Thoracic aorta (tissue), 2 donors: ENCODE measurements around the gene CASP2. TPM values are rescaled to one million over a fixed set of nuclear protein-coding genes. Genes with fewer than 3 reads are reported as not detected.

Experiments
- ATAC-seq: fragments of 150-250 bp; one replicate; pipeline ENCODE4 v1.8.0; 2017; ENCODE audit warnings: low read depth; ENCODE audit not compliant: insufficient number of reproducible peaks, low FRiP score
- DNase-seq: peaks from one replicate; pipeline ENCODE4 v3.0.0-alpha.2; 2020; ENCODE audit warnings: low spot score
- H3K27ac ChIP-seq, 2 donors: fragments of 200-600 bp; sonication (generic); 1 replicate in 1 of 2; 2 replicates in 1 of 2; pipeline ENCODE4 v1.5.1; 2016; ENCODE audit warnings: mild to moderate bottlenecking in 2 of 2, moderate library complexity in 2 of 2
- H3K27me3 ChIP-seq: fragments of 200-600 bp; sonication (generic); replicated peaks from 2 replicates; pipeline ENCODE4 v1.6.0; 2016; ENCODE audit warnings: mild to moderate bottlenecking; ENCODE audit not compliant: insufficient read depth
- H3K36me3 ChIP-seq: fragments of 200-600 bp; sonication (generic); one replicate; pipeline ENCODE4 v1.5.1; 2016
- H3K4me1 ChIP-seq, 2 donors: fragments of 200-600 bp; sonication (generic); 1 replicate in 1 of 2; 2 replicates in 1 of 2; pipeline versions ENCODE4 v1.5.1 to v1.6.0; 2016; ENCODE audit warnings: low read depth in 2 of 2, mild to moderate bottlenecking in 1 of 2; ENCODE audit not compliant: control insufficient read depth in 1 of 2
- H3K4me3 ChIP-seq: fragments of 200-600 bp; sonication (generic); 2 replicates; pipeline ENCODE4 v1.5.1; 2016; ENCODE audit warnings: mild to moderate bottlenecking
- H3K9me3 ChIP-seq: fragments of 200-600 bp; sonication (generic); 2 replicates; pipeline ENCODE4 v1.5.1; 2016
- total RNA-seq, 2 donors: library from RNA; depleted of rRNA; stranded (reverse); fragments of >200 nt; gene quantifications; one replicate each; pipeline versions ENCODE4 v1.1.0 to v1.2.3, GENCODE V29; 2016
- TF ChIP-seq, protein P1 (sequence below): fragments of 200-600 bp; sonication (generic); IDR thresholded peaks from one replicate; pipeline ENCODE4 v1.5.1; 2019; ENCODE audit warnings: antibody characterized with exemption

Gene CASP2
- total RNA-seq, 2 donors from 2014 or later, result 12.3 to 13.4 TPM

DNA sequence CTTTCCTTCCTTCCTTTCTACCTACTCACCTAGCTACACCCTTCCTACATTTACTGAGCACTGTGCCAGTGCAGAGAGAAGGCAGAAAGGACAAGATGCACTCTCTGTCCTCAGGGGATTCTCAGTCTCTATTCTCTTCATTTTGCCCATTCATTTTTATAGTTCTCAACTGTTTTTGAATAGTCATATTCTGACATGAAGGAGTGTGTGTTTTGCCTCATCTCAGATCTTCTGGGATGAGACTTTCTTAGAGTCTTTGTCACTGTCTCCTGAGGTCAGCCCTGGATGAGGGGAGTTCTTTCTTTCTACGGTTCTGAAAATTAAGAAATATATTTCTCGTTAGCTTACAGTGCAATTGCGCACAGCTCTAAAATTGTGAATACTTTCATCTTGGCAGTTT lies 49.1 kb downstream of the CASP2 start:
- DNase-seq (no peak), ATAC-seq (no peak)
- Histone ChIP-seq H3K27me3 (no peaks in the 10 kb centered on the region), H3K4me3 (no peak overlapping the region), H3K9me3 (no peaks in the 10 kb centered on the region), H3K4me1 (no peaks in the 10 kb centered on the region), H3K36me3 (no peaks in the 10 kb centered on the region), H3K27ac (no peak overlapping the region)
- TF ChIP-seq, protein P1, sequence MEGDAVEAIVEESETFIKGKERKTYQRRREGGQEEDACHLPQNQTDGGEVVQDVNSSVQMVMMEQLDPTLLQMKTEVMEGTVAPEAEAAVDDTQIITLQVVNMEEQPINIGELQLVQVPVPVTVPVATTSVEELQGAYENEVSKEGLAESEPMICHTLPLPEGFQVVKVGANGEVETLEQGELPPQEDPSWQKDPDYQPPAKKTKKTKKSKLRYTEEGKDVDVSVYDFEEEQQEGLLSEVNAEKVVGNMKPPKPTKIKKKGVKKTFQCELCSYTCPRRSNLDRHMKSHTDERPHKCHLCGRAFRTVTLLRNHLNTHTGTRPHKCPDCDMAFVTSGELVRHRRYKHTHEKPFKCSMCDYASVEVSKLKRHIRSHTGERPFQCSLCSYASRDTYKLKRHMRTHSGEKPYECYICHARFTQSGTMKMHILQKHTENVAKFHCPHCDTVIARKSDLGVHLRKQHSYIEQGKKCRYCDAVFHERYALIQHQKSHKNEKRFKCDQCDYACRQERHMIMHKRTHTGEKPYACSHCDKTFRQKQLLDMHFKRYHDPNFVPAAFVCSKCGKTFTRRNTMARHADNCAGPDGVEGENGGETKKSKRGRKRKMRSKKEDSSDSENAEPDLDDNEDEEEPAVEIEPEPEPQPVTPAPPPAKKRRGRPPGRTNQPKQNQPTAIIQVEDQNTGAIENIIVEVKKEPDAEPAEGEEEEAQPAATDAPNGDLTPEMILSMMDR, result no peak

DNA sequence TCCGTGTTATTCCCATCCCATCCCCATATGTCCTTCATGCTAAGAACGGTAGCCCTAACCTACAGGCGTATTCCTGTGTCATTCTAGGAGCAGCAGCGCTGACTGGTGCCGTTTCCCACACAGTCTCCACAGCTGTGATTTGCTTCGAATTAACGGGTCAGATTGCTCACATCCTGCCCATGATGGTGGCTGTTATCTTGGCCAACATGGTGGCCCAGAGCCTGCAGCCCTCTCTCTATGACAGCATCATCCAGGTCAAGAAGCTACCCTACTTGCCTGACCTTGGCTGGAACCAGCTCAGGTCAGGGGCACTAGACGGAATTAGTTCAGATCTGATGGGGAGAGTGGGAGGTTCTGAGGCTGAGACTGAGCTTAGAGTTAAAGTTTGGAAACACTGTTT lies 53.7 kb downstream of the CASP2 start:
- no peak for ATAC-seq
- Histone ChIP-seq H3K27me3 (no peaks in the 10 kb centered on the region), H3K9me3 (no peaks in the 10 kb centered on the region), H3K36me3 (no peaks in the 10 kb centered on the region), H3K27ac (no peak overlapping the region), H3K4me1 (peaks cover 0 to 6% of the 10 kb centered on the region in 2 donors), H3K4me3 (no peak overlapping the region)
- TF ChIP-seq, protein P1, result no peak
- DNase-seq, result no peak

DNA sequence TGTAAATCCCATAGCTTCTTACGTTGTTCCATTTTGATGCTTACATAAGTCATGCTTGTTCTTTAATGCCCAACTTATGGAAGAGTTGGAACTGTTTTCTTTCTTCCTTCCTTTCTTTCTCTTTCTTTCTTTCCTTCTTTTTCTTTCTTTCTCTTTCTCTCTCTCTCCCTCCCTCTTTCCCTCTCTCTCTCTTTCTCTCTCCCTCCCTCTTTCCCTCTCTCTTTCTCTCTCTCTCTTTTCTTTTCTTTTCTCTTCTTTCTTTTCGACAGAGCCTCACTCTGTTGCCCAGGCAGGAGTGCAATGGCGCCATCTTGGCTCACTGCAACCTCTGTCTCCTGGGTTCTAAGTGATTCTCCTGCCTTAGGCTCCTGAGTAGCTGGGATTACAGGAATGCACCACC lies 55.4 kb downstream of the CASP2 start:
- Histone ChIP-seq H3K9me3 (no peaks in the 10 kb centered on the region), H3K4me1 (peaks cover 0 to 6% of the 10 kb centered on the region in 2 donors), H3K36me3 (no peaks in the 10 kb centered on the region), H3K27me3 (no peaks in the 10 kb centered on the region), H3K4me3 (no peak overlapping the region), H3K27ac (no peak overlapping the region)
- TF ChIP-seq, protein P1, result no peak
- no peak for ATAC-seq
- no peak for DNase-seq

DNA sequence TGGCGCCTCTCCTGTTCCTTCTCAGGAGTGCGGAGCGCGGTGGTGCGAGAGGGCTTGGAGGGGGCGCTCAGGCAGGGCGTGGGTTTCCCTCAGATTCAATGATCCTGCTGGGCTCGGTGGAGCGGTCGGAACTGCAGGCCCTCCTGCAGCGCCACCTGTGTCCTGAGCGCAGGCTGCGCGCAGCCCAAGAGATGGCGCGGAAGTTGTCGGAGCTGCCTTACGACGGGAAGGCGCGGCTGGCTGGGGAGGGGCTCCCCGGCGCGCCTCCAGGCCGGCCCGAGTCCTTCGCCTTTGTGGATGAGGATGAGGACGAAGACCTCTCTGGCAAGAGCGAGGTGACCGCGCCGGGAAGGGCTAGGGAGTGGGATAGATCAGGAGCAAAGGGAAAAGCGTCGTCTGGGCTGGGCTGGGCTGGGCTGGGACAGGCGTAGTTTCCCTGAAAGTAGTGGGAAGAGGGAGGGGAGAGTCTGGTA lies 57.3 kb downstream of the CASP2 start:
- H3K27ac ChIP-seq, result no peak overlapping the region
- peaks cover 0 to 6% of the 10 kb centered on the region in 2 donors for H3K4me1 ChIP-seq
- ATAC-seq (no peak), DNase-seq (no peak)
- no peaks in the 10 kb centered on the region for H3K27me3 ChIP-seq
- H3K36me3 ChIP-seq, result no peaks in the 10 kb centered on the region
- H3K4me3 ChIP-seq, result peak overlapping the region; percentile 41
- no peaks in the 10 kb centered on the region for H3K9me3 ChIP-seq
- TF ChIP-seq, protein P1, result peak; percentile 30

DNA sequence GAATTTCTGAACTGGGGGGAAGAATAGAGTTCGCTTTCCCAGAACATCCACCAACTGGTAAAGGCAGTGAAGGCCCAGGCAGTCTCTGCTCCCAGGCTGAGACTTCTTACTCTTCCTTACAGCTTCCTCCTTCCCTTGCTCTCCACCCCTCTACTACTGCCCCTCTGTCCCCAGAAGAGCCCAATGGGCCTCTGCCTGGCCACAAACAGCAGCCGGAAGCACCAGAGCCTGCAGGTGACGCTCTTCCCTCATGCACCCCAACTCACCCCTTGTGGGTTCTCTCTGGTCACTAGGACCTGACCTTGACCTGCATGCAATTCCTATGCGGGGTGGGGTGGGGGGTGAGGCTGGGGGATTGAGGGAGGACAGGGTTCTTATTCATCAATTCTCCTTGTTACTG lies 57.9 kb downstream of the CASP2 start:
- ATAC-seq, result no peak
- Histone ChIP-seq H3K27me3 (no peaks in the 10 kb centered on the region), H3K36me3 (no peaks in the 10 kb centered on the region), H3K27ac (no peak overlapping the region), H3K4me1 (peaks cover 0 to 6% of the 10 kb centered on the region in 2 donors), H3K4me3 (no peak overlapping the region), H3K9me3 (no peaks in the 10 kb centered on the region)
- TF ChIP-seq, protein P1, result no peak
- no peak for DNase-seq
